Epithelial cell of esophagus (primary cell): Measurements from ENCODE around the gene PTGES.
A peak's percentile ranks its signal among the peaks of the same experiment; 100 is the strongest.

Experiments
- DNase-seq: peaks from one replicate; pipeline ENCODE4 v3.0.0; 2010; ENCODE audit warnings: low read depth
- H3K4me3 ChIP-seq: 2 replicates; pipeline ENCODE4 v1.5.1; 2011; ENCODE audit warnings: mild to moderate bottlenecking, low read length, control low read depth
- TF ChIP-seq, protein P1 (sequence below): IDR thresholded peaks from 2 replicates; pipeline ENCODE4 v1.5.1; 2011; ENCODE audit warnings: low read depth, mild to moderate bottlenecking, low read length, control low read depth, inconsistent platforms; ENCODE audit not compliant: insufficient read depth; ENCODE audit errors: missing control alignments

Gene PTGES

DNA sequence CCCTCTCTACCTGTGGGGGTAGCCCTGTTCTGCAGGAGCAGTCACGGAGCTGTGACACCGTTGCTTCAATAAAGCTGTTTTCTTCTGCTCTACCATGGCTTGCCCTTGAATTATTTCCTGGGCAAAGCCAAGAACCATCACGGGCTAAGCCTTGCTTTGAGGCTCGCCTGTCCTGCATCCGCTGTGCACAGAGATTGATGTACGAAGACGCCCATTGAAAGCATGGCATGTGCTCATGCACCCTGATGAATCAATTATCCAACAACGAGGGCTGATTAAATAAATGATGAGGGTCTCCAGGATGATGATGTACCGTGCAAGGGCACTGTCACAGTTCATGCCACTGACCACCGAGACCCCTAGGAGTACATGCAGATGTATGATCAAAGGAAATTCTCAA lies 20.7 kb downstream of the PTGES start:
- H3K4me3 ChIP-seq, result no peak overlapping the region
- DNase-seq, result no peak
- TF ChIP-seq, protein P1, sequence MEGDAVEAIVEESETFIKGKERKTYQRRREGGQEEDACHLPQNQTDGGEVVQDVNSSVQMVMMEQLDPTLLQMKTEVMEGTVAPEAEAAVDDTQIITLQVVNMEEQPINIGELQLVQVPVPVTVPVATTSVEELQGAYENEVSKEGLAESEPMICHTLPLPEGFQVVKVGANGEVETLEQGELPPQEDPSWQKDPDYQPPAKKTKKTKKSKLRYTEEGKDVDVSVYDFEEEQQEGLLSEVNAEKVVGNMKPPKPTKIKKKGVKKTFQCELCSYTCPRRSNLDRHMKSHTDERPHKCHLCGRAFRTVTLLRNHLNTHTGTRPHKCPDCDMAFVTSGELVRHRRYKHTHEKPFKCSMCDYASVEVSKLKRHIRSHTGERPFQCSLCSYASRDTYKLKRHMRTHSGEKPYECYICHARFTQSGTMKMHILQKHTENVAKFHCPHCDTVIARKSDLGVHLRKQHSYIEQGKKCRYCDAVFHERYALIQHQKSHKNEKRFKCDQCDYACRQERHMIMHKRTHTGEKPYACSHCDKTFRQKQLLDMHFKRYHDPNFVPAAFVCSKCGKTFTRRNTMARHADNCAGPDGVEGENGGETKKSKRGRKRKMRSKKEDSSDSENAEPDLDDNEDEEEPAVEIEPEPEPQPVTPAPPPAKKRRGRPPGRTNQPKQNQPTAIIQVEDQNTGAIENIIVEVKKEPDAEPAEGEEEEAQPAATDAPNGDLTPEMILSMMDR, result no peak

DNA sequence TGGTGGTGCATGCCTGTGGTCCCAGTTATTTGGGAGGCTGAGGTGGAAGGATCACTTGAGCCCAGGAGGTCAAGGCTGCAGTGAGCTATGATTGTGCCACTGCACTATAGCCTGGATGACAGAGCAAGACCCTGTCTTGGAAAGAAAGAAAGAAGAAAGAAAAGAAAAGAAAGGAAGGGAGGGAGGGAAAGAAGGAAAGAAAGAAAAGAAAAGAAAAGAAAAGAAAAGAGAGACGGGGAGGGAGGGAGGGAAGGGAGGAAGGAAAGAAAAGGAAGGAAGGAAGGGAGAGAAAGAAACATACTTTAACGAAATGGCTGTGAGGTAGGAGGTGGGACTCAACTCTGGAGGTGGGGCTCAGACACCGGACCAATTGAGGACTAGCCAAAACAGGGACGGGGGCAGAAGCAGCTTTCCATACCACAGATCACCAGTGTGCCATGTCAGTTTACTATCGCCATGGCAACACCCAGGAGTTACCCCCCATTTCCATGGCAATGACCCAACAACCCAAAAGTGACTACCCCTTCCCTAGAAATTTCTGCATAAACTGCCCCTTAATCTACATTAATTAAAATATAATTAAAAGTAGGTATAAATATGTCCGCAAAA lies 21.3 kb downstream of the PTGES start:
- H3K4me3 ChIP-seq, result no peak overlapping the region
- no peak for DNase-seq
- TF ChIP-seq, protein P1, result no peak

DNA sequence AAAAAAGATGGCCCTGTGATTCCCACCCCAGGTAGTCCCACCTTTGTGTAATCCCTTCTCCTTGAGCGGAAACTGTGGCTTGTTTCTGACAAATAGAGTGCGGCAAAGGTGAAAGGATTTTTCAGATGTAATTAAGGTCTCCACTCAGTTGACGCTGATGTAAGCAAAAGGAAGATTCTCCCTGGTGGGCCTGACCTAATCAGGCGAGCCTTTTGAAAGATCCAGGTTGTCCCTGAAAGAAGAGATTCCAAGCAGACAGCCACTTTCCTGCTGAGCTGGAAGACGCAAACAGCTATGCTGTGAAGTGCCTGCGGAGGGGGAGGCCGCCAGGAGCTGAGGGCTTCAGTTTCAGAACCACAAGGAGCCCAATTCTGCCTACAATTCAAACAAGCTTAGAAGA lies 24.1 kb downstream of the PTGES start:
- DNase-seq, result no peak
- no peak overlapping the region for H3K4me3 ChIP-seq
- TF ChIP-seq, protein P1, result no peak

DNA sequence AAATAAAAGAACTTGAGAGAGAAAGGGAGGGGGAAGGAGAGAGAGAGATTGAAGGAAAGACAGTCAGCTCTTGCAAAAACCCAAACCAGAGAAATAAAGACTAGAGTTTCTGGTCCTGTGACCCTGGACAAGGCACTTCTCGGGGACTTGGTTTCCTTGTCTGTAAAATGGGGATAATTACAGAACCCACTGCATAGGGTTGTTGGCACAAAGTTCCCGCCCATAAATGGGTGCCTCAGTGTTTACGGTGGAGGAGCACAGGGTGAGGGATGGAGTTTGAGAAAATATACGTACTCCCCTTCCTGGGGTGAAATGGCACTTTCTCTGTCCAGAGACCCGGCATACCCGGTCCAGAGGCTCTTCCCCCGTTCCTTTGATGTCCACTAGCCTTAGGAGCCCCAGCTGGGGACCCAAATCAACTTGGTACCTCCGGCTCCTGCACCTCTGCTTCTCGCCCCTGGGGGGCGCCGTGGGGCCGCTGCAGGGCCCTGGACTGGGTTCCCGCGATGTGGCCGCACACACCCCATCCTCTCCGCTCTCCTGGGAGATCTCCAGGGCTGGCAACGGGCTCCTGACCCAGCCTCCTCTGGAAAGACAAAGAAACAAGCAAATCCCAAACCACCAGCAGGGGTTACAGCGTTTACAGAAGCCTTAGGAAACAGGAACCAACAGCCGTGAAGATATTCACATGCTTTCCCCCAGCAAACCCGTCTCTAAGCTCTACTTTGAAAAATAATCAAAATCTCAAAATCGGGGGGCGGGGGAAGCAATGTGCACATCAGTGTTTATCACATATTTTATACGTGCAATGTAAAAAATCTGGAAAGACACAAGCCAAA lies 26.3 kb downstream of the PTGES start:
- H3K4me3 ChIP-seq, result no peak overlapping the region
- peak; percentile 63 for DNase-seq
- TF ChIP-seq, protein P1, result peak; percentile 96

- no peak for DNase-seq
- H3K4me3 ChIP-seq, result no peak overlapping the region
- TF ChIP-seq, protein P1, result no peak
Observed at GRCh38 chr9:129725795-129726251, 27.0 kb downstream of the PTGES start.

DNA sequence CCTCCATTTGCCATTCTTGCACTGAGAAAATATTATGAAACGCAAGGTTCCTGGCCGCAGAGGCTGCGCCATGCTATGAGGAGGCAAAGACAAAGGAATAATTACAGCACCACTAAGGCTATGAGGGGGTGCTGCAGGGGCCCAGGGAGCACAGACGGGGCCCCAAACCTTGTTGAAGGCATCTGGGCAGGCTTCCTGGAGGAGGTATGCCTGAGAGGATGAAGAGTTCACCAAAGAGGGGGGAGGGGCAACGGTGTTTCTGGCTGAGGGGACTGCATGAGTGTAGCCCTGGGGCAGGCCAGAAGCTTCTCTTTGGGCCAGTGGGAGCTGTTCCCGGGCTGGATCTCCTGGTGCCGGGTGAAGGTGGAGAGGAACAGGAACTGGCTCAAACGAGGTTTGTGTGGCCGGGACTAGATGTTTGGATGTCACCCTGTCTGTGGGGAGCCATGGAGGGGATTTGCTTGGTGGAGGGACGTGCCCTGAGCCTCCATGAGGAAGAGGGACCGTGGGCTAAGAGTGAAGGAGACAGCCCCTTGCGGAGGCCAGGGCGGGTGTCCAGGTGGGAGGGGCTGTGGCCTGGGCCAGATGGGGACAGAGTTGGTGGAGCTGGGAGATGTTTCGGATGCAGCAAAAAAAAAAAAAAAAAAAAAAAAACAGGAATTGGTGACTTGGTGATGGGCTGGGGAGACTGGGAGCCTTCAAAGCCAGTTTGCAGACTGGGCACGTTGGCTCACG lies 28.2 kb downstream of the PTGES start:
- no peak overlapping the region for H3K4me3 ChIP-seq
- no peak for DNase-seq
- TF ChIP-seq, protein P1, result no peak
